Activated CD4-positive, alpha-beta T cell treated with anti-CD3 and anti-CD28 coated beads, Interleukin-2, amount 50 U/mL, for 48 hours (primary cell): Measurements from ENCODE around the gene LACTB.
"Not testable (repeated sequence)": the region's sequence is repeated elsewhere in the genome, so short reads cannot be mapped to it uniquely, and the experiment has no call there.

ENCODE experiments used
- DNase-seq, 2 experiments: peaks; one replicate each; pipeline ENCODE4 v3.0.0-alpha.2; 2020

The LACTB gene

DNA sequence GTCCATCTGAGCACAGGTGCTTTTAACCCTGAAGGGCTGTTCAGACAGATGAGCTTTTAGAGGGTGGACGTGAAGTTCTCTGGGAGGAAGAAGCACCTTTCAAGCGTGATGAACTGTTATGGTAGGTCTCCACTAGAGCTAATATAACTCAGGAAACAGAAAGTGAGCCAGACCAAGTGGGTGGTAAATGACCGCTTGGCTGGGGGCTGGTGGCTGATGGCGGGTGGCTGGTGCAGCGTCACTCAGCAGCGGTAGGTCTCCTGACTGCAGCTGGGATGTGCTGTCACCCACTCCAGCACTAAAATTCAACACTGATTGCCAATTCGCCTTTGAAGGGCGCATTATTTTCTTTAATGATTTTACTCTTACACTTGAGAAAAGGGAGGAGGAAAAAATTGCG is 31.2 kb upstream of the LACTB start:
- DNase-seq, result no peak

DNA sequence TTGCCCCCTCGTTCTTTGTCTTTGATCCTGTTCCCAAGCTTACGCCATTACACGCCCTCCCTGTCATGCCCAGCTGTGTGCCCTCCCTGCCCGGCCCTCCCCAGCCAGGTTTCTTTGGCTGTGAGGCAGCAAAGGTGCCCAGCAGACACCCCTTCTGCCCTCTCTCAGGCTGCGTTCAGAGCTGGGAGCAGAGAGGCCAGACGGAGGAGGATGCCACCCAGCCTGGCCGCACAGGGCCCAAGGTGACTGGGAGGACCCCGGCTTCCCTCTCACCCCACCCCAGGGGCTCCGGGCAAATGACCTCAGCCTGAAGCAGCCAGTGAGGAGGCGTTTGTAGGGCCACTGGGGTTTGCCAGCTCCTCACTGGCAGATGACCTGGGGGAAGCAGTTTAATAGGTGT is 30.8 kb upstream of the LACTB start:
- DNase-seq, result no peak

DNA sequence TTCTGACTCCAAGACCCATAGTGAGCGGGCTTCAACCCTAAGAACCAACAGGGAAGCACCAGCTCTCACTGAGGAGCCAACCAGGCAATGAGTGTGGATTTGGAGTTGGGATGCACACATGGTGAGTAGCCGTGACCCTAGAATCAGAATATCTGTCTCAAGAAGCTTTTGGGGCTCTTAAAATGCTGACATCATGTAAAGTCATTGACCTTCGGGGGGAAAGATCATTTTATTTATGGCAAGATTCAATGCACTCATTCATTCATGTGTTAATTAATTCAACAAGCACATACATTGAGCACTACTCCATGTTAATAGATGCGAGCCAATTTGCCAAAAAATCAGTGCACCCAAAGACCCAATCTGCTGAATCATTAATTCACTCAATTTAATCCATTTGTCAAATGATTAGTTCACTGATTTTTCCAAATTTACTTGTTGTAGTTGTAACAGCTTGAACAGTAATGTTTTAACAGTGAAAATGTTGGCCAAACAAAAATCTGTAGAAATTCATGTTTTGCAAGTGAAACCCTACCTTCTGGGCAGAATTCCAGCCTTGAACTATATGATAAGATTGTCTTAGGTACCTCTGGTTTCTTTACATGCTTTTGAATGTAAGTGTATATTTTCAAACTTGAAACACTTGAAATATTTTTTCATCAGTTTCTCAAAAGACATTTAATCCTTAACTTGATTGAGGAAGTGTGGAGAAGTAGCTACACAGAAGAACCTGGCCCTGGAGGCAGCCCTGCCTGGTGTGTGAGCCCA is 29.8 kb upstream of the LACTB start:
- no peak for DNase-seq

DNA sequence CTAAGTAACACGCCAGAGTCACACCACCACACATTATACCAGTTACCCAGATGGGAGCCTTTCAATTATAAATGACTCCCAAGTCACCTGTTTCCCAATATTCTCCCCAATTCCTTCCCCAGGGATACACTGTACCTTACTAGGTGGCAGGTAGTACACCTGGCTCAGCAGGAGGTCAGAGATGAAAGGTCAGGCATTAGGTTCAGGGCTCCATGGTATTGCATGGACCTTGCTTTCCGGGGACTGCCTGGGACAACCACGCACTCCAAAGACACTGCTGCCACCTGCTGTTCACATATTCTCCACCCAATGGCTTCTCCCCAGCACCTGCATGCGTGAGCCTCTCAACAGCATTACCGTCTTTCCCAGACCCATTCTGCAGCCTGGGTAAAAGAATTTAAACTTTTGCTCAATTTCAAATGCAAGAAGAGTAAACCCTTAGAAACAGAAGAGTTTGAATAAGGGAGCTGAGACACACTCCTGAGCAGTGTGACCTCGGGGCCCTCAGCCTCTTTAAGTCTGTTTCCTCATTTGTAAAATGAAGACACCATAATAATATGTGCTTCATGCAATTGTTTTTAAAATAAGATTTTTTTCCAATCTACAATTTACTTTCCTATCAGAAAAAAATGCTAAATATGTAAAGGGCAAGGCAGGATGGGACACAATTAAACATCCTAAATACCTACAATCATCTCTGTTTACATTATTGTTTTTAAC is 28.0 kb upstream of the LACTB start:
- DNase-seq, result peak; percentile 77 to 83

DNA sequence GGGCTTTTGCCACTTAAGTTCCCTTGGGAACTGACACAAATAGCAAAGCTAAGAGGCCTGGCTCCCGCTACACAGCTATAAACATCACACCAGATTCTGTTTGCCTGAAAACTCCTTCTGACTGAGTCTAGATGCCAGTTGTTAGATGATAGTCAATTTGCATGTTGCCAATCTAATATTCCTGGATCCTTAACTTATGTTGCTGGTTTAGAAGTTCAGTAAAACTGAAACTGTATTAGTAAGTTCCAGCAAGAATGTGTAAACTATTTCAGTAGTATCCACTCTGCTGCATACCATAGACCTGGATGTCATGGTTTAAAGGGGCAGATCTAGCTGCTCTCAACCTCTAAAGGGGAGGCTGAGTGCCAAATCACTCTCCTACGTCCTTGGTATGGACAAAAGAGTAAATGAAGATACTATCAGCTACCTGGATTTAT is 27.1 kb upstream of the LACTB start:
- DNase-seq, result no peak

DNA sequence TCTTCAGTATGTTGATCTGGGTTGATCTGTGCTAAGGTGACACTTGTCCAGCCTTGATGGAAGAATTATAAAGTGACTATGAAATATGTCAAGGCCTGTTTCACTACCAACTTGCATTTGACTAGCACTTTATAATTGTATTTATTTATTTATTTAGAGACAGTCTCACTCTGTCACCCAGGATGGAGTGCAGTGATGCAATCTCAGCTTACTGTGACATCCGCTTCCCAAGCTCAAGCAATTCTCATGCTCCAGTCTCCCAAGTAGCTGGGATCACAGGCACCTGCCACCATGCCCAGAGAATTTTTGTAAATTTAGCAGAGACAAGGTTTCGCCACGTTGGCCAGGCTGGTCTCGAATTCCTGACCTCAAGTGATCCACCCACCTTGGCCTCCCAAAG is 25.5 kb upstream of the LACTB start:
- DNase-seq, result no peak

DNA sequence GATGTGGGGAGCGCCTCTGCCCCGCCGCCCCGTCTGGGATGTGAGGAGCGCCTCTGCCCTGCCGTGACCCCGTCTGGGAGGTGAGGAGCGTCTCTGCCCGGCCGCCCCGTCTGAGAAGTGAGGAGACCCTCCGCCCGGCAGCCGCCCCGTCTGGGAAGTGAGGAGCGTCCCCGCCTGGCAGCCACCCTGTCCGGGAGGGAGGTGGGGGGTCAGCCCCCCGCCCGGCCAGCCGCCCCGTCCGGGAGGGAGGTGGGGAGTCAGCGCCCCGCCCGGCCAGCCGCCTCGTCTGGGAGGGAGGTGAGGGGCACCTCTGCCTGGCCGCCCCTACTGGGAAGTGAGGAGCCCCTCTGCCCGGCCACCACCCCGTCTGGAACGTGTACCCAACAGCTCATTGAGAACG is 22.8 kb upstream of the LACTB start:
- DNase-seq, result not testable (repeated sequence)

DNA sequence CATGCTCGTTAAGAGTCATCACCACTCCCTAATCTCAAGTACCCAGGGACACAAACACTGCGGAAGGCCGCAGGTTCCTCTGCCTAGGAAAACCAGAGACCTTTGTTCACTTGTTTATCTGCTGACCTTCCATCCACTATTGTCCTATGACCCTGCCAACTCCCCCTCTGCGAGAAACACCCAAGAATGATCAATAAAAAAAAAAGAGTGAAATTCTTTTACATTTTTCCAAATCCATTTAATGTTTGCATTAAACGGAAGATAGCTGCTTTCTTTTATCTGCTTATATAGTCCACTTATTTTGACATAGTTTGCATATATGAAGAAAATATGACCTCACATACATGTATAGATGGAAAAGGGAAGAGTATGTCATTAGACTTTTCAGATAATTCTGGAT is 22.1 kb upstream of the LACTB start:
- DNase-seq, result not testable (repeated sequence)

DNA sequence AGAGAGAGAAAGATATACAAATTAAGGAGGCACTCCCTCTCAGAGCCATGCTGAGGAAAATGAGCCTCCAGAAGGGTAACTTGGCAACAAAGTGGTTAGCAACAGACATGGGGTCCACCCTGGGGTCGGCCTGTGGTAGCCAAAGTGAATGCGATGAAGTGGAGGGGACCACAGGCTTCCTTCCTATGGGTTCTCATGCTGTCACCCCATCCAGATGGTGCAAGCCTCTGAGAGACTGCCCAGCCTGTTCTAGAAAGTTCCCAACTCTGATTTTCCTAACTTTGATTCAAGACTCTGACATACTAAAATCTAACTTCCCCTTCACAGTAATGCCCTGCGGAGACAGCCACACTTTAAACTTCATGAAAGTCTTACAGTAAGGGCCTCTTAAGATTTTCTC is 18.2 kb upstream of the LACTB start:
- DNase-seq, result no peak

DNA sequence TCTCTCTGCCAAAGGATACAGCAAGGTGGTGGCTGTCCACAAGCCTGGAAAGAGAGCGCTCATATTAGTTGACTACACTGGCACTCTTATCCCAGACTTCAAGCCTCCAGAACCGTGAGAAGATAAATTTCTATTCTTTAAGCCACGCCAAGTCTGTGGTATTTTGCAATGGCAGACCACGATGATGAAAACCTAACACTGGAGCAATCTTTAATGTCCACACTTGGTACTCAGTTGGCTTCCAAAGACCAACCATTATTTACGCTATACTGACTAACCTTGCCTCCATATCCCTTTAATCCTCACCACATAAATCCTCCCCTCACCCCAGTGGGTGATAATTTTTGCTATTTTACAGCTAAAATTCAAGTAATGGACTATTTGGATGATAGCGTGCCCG is 16.9 kb upstream of the LACTB start:
- DNase-seq, result no peak

DNA sequence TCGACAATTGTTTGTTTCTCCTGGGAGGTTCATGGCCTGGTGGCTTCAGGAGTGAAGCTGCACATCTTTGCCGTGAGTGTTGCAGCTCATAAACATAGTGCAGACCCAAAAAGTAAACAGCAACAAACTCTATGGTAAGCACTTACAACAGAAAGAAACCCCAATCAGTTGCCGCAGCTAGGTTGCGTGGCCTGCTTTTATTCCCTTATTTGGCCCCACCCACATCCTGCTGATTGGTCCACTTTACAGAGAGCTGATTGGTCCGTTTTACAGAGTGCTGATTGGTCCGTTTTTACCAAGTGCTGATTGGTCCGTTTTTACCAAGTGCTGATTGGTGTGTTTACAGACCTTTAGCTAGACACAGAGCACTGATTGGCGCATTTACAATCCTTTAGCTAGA is 16.3 kb upstream of the LACTB start:
- DNase-seq, result not testable (repeated sequence)

DNA sequence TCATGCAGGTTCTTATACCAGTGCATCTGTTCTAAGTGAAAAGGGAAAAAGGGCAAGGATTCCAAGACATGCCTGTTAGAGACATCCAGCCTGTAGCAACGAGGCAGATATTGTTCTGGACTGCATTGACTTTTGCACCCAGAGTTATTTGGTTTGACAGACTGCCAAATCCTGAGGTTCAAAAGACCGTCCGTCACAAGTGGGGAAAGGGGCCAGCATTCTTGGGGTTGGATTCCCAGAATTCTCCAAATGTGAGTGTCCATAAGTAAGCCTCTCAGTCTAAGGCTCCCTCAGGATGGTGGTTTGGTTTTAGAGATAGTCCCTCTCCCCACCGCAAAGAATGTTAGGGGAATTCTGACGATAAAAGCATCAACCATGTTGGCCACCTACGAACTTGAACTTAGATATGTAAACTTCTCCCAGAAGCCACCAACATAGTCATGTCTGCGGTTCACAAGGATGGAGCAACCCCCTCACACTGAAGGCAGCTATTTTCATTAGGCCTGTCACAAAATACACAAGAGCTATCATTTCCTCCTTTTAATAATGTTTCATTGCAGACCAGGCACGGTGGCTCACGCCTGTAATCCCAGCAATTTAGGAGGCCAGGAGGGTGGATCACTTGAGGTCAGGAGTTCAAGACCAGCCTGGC is 13.6 kb upstream of the LACTB start:
- no peak for DNase-seq

DNA sequence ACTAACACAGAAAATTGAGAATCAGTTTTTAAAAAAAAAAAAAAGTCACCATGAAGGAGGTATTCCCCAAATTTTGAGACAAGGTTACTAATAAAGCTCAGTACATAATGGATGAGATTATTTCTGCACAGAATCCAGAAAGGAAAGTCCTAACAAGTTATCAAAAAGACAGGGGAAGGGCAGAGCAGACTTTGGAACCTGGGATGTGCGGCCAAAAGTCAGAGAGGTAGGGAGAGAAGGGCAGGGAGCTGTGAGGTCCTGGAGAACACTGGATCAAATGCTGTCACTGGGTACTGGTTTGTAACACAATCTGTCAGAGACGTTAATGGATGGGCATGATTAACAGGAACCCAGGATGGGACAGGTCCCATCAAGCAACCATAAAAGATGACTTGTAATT is 12.2 kb upstream of the LACTB start:
- DNase-seq, result no peak

DNA sequence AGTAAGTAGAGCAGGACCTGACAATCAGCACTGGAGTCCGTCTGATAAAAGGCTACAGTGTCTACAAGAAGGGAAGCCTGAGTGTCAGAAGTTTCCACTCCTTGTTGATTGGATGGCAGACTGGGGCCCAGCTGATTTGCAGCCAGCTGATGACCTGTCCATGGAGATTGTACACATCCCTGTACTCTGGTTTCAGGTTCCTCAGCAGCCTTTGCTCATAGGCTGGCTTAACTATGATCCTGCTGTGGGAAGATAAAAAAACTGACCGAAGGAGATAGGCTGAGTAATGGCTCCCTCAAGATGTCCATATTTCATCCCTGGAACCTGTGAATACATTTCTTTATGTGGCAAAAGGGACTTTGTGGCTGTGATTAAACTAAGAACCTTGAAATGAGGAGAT is 11.7 kb upstream of the LACTB start:
- DNase-seq, result no peak

DNA sequence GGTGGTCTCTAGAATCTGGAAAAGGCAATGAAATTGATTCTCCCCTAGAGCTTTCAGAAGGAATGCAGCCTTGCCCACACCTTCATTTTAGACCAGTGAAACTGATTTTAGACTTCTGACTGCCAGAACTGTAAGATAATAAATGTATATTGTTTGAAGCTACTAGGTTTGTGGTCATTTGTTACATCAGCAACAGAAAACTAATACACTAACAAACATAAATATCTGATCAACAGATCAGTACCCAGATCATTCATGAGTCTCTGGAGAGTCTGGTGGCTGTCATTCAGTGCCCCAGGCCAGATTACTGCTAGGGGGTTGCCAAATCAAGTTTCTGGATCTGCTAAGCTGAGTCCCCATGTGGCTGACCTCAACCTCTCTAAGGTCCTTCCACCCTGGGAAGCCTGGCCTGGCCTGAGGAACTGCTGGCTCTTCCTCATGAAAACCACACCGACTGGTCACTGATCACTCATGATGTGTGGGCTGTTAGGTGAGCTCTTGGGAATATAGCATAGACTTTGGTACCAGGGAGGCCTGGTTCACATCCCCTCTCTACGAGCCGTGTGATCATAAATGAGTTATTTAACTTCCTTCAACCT is 11.1 kb upstream of the LACTB start:
- no peak for DNase-seq

DNA sequence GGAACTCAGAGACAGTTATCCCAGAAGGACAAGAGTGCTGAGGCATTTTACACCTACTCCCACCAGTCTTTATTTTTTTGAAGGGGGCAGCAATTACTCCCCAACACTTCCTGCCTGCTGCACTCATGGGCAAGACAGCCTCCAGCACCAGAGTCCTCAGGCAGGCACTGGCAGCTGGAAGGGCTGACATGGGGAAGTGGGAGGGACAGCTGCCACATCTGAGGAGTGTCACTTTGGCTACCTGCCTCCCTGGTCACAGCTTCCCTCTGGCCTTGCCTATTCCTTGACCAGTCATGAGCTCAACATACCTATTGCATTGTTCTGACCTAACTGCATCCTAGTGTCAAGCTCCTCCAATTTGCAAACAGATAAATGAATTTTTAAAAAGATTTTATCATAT is 10.2 kb upstream of the LACTB start:
- DNase-seq, result no peak

DNA sequence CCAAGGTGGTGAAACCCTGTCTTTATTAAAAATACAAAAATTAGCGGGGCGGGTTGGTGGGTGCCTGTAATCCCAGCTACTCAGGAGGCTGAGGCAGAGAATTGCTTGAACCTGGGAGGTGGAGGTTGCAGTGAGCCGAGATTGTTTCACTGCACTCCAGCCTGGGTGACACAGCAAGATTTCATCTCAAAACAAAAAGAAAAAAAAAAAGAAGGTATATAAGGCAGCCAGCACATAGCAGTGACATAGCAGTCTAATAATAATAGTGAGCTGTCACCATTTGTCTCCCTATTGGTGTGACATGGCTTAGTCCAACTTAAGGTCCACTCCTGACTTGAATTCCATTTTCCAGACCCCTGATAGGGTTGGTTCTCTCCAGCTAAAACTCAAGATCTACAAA is 8.8 kb upstream of the LACTB start:
- no peak for DNase-seq

DNA sequence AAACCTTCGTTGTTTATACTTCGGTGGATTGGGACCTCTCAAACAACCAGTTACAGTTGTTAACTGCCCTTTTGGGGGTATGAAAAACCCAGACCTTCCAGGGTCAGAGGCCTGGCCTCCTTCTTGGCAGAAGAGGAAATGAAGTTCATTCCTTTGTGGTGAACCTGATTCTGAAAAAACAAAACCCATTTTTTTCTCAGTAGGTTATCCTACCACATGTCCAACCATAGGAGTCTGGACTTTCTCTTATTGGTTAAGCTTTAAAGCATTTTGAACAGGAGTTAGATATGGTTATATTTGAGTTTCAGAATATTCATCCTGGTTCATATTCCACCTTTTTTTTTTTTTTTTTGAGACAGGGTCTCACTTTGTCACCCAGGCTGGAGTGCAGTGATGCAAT is 7.2 kb upstream of the LACTB start:
- DNase-seq, result no peak

DNA sequence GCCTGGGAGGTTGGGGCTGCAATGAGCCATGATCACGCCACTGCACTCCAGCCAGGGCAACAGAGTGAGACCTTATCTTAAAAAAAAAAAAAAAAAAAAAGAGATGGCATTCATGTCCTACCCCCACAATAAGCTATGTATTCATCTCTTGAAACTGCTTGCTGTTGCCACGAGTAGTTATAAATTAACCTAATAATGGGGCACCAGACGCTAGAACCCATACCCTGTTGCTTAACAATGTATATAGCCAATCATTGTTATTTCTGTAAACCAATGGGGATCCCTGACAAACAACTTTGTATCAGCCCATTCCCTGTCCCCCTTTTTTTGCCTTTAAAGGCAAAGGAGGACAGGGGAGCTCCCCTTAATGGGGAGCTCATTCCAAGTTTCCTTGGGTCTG is 2.8 kb upstream of the LACTB start:
- no peak for DNase-seq

DNA sequence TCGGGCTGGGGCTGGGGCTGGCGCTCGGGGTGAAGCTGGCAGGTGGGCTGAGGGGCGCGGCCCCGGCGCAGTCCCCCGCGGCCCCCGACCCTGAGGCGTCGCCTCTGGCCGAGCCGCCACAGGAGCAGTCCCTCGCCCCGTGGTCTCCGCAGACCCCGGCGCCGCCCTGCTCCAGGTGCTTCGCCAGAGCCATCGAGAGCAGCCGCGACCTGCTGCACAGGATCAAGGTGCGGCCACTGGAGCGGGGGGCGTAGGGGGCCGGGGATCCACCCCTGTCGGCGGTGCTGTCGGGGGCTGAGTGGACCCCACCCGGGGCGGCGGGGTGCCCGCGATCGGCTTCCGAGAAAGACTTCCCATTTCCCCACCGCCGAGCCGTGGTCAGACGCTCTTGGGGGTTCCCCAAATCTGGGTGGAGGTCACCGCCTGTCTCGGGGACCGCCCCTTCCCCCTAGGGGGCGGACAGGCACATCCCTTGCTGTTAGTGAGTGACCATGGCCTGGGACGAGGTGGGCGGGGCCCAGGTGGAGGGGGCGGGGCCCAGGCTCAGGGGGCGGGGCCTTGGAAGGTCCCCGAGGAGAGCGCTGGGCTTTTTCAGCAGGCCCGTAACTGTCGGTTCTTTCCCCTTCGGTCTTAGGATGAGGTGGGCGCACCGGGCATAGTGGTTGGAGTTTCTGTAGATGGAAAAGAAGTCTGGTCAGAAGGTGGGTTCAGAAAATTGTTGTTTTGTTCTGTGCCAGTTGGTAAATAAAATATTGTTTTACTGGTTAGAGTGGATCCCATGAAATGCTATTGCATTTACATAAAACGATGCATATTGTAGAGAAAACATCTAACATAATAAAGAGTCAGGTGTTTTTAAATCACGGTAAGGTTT is 578 bp downstream of the LACTB start:
- peak; percentile 84 to 88 for DNase-seq

DNA sequence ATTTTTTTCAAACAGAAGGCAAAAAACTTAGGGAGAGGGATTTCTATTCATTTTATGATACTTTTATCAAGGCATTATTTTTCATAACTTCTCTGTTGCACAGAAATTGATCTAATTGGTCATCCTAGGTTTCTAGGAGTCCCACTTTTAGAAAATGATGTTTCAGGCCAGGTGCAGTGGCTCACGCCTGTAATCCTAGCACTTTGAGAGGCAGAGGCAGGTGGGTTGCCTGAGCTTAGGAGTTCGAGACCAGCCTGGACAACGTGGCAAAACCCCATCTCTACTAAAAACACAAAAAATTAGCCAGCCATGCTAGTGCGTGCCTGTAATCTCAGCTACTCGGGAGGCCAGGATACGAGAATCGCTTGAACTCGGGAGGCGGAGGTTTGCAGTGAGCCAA is 2.8 kb downstream of the LACTB start:
- DNase-seq, result no peak

DNA sequence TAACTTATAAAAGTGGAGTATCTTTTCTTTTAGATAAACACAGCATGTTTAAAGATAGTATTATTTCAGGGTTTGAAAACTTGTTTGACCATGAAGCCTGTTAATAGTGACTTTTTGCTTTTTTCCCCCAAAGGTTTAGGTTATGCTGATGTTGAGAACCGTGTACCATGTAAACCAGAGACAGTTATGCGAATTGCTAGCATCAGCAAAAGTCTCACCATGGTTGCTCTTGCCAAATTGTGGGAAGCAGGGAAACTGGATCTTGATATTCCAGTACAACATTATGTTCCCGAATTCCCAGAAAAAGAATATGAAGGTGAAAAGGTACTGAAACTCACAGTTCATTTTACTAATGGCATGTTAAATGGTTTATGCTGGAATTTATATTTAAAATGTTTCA is 5.1 kb downstream of the LACTB start:
- DNase-seq, result no peak

DNA sequence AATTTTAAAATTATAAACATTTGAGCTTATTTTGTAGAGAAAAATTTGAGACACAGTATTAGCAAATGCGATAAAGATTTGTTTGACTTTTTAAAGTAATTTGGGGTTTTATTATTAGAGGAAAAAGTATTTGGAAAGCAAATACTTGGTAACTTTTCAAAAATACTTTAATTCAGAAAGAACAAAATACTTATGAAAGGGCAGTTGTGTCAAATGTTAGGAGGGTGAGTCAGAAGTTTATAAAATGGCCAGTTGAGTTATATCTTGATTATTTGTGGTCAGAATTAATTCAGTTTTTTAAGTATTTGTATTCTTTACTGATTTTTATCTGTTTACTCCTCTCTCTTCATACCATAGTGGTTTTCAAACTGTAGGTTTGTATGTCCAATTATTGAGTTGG is 12.1 kb downstream of the LACTB start:
- DNase-seq, result no peak
